GM12801 (cell line): Measurements from ENCODE around the gene TBC1D4.

Source experiments
- CTCF ChIP-seq: IDR thresholded peaks from one replicate; pipeline ENCODE4 v1.5.1; 2011; ENCODE audit warnings: control low read depth; ENCODE audit not compliant: insufficient read length; ENCODE audit errors: extremely low read depth

TBC1D4 gene

GRCh38 chr13:75263741-75264407, 218.1 kb downstream of the TBC1D4 start:
- no peak for TF ChIP-seq CTCF

GRCh38 chr13:75258159-75258782, 223.7 kb downstream of the TBC1D4 start:
- no peak for TF ChIP-seq CTCF

DNA sequence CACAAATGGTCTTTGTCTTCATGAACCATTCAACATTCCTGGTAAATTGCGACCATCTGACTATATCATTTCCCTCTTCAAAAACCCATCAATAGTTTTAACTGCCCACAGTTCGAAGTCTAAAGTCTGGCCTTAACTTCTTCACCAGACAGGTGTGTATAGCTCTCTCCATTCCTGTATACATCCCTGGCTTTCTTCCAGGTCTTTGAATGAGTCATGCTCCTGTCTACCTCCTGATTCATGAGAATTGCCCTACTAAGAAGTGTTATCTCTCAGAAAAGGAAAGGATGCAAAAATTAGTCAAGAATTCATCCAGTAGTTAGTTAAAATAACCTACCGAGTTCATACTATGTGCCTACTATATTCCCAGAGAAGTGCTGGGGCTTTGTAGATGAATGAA, 225.0 kb downstream of the TBC1D4 start:
- TF ChIP-seq CTCF = no peak

- no peak for TF ChIP-seq CTCF
Measured at GRCh38 chr13:75255653-75256052, 226.3 kb downstream of the TBC1D4 start.

- no peak for TF ChIP-seq CTCF
Measured at GRCh38 chr13:75255147-75255546, 226.8 kb downstream of the TBC1D4 start.

GRCh38 chr13:75251188-75251587, 230.8 kb downstream of the TBC1D4 start:
- no peak for TF ChIP-seq CTCF

- TF ChIP-seq CTCF = no peak
Measured at GRCh38 chr13:75250526-75251178, 231.3 kb downstream of the TBC1D4 start.
